GM19324 (cell line): Measurements from ENCODE around the gene RTN4R.

Source experiments
- ATAC-seq: cut with Tn5 transposase; IDR thresholded peaks from one replicate; pipeline ENCODE4 v1.9.1; 2021; ENCODE audit warnings: mild to moderate bottlenecking, moderate library complexity; ENCODE audit not compliant: unreplicated experiment, low FRiP score

Gene RTN4R

DNA sequence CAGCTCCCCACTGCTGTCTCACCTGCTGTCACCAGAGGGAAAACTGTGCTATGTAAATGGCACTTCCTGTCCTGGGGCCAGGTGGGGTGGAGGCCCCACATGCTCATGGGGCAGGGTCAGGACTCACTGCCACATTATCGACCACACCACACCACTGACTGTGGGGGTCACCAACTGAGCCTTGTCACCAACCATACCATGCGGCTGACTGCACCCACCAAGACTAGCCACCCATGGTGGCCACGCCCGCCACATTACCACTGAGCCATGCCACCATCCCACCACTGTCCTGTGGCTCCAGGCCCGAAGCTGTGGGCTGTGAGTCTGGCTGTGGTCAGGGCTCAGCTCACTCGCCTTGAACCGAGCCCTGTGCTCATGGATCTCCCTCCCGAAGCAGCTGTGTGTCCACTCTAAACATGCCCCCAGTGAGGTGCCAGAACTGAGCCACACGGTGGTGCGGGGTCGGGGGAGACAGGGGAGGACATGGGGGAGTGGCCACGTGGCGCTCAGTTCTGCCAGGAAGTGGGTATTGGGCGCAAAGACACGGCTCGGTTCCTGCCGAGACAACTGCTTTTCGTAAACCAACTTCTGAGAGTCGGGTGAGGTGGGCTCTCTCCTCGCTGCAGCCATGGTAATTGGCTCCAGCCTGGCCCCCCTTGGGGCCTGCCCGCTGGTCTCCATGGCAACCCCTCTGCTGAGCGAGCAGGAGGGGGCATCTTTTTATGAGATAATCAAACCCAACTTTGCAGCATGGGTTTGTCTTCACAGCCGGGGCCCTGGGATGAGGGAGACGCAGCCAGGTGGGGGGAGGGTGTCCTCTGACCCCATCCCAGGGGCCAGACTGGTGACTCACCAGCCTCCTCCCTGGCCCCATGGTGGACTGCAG is 23.2 kb downstream of the RTN4R start:
- no peak for ATAC-seq

DNA sequence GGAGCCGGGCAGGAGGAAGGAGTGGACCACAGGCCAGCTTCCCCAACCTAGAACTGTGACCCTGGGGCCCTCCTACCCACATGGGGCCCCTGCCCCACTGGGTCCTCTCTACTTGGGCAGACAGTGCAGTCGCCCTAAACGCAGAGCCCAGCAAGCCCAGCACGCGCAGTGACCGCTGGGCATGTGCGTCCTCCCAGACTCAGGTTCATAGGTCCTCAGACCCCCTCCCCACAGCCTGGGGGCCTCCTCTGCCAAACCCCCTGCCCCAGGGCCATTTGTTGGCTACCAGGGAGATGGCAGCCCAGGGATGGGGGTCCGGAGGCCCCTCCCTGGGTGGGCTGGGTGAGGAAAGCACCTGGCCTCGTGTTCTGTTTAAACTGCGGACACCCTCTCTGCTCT is 23.9 kb downstream of the RTN4R start:
- no peak for ATAC-seq

DNA sequence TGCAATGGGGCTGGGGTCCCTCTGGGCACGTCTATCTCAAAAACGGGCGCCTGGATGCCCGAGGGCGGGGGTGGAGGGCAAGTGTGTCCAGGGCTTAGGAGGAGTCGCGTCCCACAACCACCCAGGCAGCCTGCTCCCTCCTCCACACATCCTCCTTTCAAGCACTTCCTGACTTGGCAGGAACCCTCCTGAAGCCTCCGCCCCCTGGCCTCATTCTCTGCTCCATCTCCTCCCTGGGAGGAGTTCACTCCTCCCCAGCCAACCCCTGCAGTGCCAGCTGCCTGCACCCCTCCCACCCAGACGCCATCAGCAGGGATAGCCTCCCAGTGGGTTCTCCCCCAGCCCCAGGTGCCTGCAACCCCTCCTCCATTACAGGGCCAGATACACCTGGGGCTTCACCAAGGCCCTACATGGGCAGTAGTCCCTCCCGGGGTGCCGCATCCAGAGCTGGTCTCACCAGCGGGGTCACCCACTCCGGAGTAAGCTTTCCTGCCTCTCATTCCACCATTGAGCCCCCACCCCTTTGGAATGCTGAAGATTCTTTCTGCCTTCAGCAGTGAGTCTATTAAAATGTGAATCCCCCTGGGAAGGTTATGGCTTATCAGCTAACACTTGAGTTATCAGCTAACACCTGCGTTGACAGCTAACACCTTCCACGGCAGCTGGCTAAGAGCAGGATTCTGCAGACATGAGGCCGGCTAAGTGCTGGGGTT is 24.4 kb downstream of the RTN4R start:
- no peak for ATAC-seq

- no peak for ATAC-seq
Observed at GRCh38 chr22:20243176-20243536, 25.0 kb downstream of the RTN4R start.

- no peak for ATAC-seq
Observed at GRCh38 chr22:20242393-20243175, 25.5 kb downstream of the RTN4R start.

DNA sequence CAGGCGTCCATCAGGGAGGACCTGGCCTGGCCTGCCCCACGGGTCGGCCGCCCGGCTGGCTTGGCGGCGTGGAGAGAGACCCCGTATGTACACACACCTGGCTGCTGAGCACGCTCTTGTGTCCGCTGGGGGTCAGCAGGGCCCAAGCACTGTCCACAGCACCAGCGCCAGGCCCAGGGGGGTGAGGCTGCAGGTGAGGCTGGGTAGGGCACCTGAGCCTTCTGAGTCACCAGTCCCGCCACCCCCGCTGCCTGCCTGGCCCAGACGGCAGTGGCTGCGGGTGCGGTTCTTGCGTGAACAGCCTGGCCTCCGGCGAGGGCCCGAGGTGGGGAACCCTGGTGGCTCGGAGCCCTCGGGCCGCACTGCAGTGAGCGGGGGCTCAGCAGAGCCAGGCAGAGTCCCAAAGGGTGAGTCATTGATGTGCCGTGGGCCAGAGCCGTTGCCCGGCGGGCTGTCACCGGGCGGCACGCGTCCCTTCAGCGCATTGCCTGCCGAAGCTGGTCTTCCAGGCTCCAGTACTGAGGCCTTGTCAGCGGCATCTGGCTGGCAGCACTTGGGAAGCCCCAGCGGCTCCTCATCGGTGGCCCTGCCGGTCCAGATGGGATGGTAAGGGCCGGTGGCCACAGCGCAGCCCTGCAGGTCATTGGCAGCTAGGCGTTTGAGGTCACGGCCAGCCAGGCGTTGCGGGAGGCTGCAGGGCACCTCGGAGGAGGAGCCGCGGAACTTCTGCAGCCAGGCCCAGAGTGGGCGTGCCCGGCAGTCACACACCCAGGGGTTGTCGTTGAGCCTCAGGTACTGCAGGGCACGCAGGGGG is 26.3 kb downstream of the RTN4R start:
- no peak for ATAC-seq

GRCh38 chr22:20240900-20241299 is 27.2 kb downstream of the RTN4R start:
- no peak for ATAC-seq

DNA sequence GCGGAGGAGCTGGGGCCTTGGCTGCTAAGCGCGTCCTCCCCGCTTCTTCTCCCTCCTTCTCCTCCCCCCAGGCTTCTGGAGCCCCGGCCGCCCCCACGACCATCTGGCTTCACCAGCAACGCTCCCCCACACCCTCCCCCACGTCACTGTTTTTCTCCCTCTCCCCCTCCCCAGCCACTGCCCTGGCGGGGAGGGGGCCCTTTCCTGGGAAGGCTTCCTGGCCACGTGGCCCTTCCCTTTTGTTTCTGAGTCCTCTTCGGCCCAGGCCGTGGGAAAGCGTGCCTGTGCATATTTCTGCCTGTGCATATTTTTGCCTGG is 27.7 kb downstream of the RTN4R start:
- no peak for ATAC-seq

DNA sequence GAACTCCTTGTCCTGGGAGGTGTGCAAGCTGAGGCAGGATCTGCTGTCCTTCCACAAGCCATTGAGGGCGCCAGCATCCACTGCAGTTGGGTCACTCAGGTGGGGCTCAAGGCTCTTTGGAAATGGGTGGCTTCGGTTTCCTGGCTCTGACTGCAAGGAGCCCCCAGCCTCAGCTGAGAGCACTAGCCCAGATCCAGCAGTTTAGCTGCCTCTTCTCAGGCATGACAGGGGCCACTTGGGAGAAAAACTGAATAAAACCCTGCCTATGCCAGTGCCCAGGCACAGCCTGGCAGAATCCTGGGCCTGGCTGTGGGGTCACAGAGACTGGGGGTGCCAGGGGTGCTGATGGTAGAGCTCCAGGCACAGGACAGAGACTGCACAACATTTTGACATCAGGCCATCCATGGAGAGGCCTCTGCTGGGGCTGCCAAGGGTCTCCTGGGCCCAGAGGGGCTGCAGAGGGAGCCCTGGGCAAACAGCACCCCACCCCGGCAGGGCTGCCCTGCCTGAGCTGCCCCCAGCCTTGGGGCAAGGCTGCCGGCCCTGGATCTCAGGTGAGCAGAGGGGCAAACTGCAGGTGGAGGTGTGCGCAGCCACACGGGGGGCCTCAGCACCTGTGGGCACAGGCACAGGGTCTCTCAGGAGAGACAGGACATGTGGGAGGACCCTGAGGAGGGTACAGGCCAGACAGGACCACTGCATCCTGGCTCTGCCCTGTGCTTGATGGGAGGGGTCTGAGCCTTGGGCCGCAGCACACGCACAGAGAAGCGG is 28.3 kb downstream of the RTN4R start:
- no peak for ATAC-seq

- no peak for ATAC-seq
Observed at GRCh38 chr22:20238901-20239675, 29.0 kb downstream of the RTN4R start.

DNA sequence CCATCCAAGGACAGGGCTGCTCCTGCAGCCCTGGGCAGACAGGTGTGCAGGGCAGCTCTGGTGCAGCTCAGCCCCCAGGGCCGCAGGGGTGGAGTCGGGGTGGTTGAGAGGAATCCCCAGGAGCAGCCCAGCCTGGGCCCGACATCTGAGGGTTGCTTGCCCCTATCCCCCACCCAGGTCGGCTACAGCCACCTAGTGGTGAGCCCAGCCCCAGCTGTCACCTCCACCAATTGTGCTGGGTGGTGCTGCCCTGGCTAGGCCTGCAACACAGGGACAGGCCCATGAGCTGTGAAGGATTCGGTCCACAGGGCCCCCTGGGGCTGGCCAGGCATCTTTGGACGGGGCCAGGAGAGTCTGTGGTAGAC is 29.6 kb downstream of the RTN4R start:
- ATAC-seq, result no peak

DNA sequence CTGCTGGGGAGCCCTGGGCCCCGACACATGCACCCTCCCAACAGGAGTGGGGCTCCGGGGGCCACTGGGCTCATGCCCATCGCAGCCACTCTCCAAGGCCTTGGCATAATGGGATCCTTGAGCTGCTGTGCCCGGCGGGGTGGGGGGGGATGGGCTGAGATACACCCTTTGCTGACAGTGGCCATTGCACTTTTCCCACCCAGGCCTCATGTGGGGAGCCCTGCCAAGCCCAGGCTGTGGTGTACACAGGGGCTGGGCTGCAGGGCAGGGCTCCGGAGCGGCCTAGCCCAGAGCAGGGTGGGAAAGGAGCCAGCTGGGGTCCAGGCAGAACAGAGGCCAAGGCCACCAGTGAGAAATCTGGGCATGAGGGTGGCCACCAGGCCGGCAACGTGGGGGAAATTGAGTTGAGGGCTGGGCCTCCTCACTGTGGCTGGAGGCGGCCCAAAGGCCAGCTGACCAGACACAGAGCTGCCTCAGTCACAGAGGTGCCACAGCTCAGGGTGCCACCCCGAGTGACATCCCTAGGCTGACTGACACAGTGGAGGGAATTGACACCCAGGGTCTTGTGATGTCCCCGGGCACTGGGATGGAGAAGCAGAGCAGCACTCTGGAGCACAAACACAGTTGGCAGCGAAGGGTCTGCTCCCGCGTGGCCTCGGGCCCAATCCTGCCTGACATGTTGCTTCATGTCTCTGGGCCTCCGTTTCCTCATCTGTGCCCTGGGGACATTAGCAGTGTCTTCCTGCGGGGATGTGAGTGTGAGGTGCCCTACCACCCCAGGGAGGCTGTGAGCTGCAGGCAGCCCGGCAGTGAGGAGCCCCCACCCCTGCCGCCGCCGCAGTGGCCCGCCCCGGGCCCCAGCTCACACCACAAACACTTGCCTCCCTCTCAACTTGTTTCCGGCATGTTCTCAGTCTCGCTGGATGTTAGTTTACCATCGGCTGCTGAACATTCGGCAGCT is 30.4 kb downstream of the RTN4R start:
- ATAC-seq, result no peak

DNA sequence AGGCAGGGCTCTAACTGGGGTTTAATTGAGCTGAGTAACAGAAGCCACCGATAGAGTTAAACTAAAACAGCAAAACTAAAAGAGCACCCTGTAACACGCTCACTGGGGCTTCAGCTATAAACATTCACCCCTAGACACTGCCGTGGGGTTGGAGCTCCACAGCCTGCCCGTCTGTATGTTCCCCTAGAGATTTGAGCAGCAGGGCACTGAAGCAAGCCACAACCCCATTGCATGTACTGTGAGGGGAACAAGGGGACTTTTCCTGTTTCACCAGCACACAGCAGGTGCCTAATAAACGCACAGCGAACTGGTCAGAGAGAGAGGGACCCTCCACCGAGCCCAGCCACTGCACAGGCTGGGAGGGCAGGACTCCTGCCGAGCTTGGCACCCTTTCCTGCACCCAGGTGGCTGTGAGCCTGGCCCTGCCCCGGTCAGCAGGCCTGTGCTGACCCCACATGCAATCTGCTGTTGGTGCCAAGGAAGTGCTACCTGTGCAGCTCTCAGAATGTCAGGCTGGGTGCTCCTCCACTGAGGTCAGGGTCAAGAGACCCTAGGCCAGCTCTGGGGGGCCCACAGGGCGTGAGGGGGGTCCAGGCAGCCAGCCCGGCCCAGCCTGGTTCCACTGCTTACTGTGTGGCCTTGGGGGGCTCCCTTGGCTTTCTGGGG is 31.9 kb downstream of the RTN4R start:
- no peak for ATAC-seq

- ATAC-seq, result no peak
Observed at GRCh38 chr22:20235389-20235991, 32.6 kb downstream of the RTN4R start.

DNA sequence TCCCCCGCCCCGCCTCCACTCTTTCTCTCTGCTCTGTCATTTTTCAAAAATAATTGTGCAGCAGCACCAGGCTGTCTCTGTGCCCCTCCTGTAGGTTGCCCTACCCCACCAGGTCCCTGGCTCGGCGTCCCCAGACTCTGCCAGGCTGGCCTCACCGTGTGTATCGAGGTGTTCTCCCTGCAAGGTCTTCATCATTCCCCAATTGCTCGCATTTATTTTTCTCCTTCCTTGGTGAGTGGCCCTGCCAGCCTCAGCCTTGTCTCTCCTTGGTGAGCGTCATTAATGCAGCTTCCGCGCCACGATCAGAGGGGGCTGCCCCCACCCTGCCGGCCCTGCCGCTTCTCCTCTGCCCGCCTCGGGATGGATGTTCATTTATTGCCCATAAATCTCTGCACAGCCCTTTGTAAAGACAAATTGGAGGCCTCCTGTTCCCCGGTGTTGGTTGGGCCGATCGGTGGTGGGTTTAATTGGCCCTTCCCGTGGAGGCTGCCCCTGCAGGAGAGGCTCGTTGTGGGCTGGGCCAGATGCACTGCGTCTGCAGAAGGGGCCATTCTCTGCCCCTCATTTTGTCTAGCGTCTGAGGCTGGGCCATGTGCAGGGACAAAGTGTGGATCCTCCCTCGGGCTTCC is 33.2 kb downstream of the RTN4R start:
- ATAC-seq, result no peak

DNA sequence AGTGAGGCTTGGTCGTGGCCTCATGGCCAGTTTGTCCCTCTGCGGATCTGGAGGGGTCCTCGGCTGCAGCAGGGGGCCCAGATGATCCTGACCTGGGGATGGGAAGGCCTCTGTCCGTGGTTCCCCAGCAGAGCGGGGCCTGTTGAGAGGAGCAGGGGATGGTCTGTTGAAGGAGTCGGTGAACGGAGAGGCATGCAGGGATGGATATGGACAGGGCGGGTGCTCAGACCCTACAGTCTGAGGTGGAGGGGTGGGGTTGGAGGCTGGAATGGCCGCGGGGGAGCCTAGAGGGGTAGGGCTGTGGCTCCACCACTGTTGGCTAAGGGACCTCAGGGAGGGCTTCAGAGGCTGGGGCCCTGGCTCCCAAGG is 33.8 kb downstream of the RTN4R start:
- ATAC-seq, result no peak
